HK-2 (cell line): ENCODE measurements around the gene REXO4.
A peak's percentile ranks its signal among the peaks of the same experiment; 100 is the strongest.
"Not testable (repeated sequence)": the region's sequence is repeated elsewhere in the genome, so short reads cannot be mapped to it uniquely, and the experiment has no call there.

Source experiments
- DNase-seq: peaks from one replicate; pipeline ENCODE4 v3.0.0-alpha.2; 2018; ENCODE audit not compliant: unreplicated experiment

The REXO4 gene

DNA sequence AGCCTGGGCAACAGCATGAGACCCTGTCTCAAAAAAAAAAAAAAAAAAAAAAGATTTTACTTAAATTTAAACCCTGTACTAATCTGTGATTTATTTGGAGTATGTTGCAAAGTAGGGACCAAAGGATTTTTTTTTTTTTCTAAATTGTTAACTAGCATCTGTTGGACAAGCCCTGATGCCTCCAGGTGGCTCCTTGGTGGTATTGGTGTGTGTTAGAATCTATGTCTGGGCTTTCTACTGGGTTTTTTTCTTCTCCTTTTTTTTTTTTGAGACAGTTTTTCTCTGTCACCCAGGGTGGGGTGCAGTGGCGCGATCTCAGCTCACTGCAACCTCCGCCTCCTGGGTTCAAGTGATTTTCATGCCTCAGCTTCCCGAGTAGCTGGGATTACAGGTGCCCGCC, 34.1 kb upstream of the REXO4 start:
- not testable (repeated sequence) for DNase-seq

DNA sequence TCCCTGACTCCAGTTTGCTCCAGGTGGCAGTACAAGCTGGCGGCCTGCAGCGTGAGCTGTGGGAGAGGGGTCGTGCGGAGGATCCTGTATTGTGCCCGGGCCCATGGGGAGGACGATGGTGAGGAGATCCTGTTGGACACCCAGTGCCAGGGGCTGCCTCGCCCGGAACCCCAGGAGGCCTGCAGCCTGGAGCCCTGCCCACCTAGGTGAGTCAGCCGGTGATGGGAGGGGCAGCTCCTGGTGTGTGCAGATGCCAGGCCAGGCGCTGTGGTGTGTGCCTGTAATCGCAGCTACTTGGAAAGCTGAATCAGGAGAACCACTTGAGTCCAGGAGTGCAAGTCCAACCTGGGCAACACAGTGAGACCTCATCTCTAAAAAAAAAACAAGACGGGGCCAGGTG, 31.9 kb upstream of the REXO4 start:
- peak; percentile 70 for DNase-seq

DNA sequence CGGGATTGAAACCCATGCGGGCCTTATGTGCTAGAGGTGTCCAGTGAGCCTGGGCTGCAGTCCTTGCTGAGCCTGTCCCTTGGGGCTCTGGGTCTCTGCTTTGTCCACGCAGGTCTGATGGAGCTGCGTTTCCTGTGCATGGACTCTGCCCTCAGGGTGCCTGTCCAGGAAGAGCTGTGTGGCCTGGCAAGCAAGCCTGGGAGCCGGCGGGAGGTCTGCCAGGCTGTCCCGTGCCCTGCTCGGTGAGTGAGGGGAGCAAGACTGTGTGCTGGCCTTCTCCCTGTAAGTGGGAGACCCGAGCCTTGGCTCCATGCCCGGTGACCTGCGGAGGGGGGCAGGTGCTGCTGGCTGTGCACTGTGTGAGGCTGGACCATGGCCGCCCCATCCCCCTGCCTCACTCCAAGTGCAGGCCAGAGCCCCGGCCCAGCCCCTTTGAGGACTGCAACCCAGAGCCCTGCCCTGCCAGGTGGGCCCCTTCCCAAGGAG, 30.7 kb upstream of the REXO4 start:
- no peak for DNase-seq

DNA sequence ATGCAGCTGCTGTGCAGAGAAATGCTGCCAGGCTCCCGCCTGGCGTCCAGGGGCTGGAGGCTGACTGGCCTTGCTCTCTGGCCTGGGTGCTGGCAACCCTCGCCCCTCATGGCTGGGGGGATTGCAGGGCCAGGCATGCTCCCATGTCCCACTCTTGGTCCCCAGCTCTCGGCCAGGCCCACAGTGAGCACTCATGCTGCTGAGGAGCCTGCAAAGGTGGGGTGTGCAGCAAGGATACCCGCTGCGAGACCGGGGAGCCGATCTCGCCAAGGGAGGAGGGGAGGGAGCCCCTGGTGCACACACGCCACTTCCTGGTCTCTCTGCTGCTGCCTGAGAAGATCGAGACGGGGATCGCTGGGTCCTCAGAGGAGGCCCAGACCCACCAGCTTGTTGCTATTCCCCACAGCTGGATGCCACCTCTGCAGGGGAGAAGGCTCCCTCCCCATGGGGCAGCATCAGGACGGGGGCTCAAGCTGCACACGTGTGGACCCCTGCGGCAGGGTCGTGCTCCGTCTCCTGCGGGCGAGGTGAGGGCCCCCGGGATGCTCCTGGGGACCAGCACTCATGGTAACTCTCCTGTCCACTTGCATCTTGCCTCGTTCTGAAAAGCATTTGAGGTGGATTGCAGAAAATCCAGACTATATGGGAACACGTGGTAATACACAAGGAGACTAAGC, 27.6 kb upstream of the REXO4 start:
- no peak for DNase-seq

DNA sequence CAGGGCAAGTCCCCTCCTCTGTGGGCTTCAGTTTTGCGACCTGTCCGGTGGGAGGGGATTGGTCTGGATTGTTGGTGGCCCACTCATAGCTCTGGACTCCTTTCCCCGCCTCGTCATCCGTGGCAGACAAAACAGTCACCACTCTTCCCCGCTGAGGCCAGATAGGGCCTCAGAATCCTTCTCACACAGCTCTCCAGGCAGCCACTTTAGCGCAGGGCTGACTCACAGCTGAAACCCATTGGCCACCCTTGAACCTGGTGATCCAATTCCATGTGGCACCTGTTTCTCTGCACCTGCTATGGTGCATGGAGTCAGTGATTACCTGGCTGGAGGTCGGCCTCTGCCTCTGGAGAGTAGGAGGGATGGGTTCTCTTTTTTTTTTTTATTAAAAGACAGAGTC, 26.2 kb upstream of the REXO4 start:
- peak; percentile 52 for DNase-seq

DNA sequence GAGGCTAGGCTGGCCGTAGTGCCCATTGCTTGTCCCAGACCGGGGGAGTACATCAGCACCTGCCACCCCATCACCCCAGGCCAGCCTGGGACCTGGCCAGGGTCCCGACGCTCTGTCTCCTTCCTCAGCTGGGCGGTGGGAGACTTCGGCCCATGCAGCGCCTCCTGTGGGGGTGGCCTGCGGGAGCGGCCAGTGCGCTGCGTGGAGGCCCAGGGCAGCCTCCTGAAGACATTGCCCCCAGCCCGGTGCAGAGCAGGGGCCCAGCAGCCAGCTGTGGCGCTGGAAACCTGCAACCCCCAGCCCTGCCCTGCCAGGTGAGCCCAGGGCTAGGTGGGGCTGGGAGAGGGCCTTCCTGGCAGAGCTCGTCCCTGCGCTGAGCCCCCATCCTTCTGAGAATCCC, 25.4 kb upstream of the REXO4 start:
- DNase-seq: no peak

DNA sequence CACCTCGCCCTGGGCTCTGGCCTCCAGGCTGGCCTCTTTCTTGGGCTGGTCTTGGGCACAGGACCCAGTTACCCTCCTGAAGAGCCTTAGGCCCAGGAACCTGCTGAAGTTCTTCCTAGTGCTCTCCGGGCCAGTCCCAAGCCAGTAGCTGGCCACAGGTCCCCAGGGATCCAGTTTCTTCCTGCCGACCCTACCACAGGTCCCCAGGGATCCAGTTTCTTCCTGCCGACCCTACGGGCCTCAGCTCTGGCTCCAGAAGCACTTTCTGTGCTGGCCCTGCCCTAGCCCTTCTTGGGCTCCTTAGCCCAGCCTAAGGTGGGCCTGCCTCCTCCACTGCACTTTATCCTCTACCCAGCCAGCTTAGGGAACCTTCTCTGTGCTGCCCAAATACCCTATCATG, 23.8 kb upstream of the REXO4 start:
- no peak for DNase-seq

DNA sequence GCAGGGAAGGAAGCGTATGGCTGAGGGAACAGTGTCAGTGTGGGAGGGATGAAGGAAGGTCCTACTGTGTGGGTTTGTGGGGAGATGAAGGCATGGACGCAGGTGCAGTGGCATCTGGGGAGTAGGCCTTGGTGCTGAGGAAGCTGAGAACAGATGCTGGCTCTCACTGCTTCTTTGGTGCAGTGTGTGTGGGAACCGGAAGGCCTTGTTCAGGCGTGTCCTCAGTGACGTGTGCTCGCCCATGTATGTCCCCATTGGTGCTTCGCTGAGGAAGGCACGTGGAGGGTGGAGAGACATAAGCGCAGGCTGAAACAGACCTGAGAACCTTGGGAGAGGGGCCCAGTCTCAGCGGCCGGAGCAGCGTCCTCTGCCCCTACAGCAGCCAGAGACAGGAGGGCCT, 23.1 kb upstream of the REXO4 start:
- DNase-seq: no peak

DNA sequence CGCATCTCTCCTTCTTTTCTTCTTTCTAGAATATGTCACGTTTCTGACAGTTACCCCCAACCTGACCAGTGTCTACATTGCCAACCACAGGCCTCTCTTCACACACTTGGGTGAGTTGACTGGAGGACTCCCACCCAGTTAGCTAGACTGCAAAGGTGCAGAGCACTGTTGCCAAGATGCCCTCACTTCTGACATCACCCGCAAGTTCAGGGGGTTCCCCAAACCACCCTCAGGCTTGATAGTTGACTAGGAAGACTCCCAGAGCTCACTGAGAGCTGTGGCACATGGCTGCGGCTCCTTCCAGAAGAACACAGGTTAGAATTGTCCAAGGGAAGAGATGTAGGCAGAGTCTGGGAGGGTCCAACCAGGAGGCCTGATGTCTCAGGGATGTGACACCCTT, 21.5 kb upstream of the REXO4 start:
- no peak for DNase-seq

DNA sequence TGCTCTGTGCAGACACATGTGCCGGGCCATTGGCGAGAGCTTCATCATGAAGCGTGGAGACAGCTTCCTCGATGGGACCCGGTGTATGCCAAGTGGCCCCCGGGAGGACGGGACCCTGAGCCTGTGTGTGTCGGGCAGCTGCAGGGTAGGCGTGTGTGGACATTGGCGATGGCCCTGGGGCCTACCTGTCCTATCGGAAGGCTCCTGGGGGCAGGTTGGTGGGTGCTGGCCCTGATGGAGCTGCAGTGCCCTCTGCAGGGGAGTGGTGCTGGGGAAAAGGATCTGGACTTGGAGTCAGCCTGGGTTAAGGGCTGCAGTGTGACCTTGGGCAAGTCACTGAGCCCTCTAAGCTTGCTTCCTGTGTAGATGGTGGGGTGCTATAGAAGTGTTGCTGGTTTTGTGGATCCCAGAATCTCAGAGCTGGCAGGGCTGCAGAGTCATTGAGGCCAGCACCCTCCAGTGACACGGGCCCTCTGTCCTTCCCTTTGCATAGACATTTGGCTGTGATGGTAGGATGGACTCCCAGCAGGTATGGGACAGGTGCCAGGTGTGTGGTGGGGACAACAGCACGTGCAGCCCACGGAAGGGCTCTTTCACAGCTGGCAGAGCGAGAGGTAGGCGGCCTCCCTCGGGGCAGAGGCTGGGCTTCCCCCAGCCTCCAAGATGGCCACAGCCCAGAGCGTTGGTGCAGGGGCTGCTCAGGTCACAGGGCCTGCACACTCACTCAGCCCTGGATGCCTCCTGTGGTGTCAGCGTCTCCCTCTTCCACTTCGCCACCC, 20.1 kb upstream of the REXO4 start:
- DNase-seq: no peak

DNA sequence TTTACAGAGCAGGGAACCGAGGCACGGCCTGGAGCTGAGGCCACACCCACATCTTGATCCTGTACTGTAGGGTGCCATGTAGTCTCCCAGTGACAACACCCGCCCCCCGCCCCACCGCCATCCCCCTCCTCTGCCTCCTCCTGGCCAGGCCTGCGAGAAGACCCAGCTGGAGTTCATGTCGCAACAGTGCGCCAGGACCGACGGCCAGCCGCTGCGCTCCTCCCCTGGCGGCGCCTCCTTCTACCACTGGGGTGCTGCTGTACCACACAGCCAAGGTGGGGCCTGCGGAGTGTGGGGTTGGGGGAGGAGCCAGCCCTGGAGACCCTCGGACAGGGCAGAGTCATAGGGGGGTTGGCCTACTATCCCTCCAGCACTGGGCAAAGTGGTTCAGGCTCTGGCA, 18.9 kb upstream of the REXO4 start:
- no peak for DNase-seq

DNA sequence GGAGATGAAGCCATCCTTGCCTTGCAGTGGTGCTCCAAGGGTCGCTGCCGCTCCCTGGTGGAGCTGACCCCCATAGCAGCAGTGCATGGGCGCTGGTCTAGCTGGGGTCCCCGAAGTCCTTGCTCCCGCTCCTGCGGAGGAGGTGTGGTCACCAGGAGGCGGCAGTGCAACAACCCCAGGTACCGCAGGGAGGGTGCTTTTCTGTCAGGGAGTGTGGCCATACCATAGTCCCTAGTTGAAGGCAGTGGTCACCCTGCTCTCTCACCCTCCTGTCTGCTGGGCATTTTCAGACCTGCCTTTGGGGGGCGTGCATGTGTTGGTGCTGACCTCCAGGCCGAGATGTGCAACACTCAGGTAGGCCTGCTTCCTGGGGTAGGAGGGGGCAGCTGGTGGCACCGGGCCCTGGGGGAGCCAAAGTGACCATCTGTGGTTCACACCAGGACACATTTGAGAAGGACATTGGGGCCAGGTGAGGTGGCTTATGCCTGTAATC, 15.6 kb upstream of the REXO4 start:
- no peak for DNase-seq

DNA sequence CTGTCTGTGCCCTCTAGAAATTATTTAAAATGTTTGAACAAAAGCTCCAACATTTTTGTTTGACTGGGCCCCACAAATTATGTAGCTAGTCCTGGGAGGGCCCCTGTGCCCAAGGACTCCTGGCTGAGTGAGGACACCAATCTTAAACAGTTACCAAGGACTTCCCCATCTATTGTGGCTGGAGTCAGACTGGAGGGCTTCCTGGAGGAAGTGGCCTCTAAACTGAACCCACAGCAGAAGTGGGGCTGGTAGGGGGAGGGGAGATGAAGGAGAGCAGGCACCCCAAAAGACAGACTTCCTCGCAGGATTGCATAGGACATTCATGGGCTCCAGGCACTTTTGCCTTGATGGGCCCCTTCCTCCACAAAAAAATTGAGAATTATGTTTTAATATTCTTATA, 12.4 kb upstream of the REXO4 start:
- DNase-seq: no peak

DNA sequence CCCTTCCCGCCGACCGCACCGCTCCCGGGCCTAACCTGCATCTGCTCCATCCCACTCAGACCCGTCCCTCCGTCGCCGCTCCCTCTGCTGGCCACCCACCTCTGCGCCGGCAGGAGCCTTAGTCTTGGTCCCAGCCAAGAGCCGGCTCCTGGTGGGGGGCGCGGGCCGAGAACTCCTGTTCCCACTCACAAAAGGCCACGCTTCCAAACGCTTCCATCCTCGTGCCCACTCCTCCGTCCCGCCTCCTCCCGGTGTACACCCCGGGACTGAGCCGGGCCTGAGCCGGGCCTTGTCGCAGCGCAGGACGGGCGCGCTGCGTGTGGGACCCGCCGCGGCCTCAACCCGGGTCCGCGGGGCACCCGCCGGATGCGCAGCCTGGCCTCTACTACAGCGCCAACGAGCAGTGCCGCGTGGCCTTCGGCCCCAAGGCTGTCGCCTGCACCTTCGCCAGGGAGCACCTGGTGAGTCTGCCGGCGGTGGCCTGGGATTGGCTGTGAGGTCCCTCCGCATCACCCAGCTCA, 11.9 kb upstream of the REXO4 start:
- DNase-seq: no peak

DNA sequence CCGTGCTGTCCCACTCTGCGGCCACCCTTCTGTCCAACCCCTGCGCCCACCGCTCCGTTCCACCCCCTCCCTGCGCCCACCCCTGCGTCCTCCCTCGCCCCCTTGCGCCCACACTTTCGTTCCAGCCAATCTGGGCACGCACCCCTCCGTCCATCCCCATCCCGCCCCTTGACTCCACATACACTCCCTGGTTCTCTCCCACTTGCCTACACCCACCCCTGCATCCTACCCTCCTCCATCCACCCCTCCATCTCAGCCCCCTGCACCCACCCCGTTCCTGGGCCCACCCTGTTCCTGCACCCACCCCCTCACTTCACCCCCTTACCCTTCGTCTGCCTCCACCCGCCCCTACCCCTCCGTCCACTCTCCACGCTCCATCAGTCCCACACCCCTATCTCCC, 11.4 kb upstream of the REXO4 start:
- no peak for DNase-seq

DNA sequence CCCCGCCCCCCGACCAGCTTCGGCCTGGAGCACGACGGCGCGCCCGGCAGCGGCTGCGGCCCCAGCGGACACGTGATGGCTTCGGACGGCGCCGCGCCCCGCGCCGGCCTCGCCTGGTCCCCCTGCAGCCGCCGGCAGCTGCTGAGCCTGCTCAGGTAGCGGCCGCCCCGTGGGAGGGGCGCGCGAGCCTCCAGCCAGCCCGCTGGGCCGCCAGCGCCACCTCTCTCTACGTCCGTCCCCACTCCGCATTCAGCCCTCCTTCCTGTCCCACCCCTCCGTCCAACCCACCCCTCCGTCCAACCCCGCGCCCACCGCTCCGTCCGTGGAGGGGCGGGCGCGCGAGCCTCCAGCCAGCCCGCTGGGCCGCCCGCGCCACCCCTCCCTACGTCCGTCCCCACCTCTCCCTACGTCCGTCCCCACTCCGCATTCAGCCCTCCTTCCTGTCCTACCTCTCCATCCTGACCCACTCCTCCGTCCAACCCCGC, 10.8 kb upstream of the REXO4 start:
- no peak for DNase-seq

DNA sequence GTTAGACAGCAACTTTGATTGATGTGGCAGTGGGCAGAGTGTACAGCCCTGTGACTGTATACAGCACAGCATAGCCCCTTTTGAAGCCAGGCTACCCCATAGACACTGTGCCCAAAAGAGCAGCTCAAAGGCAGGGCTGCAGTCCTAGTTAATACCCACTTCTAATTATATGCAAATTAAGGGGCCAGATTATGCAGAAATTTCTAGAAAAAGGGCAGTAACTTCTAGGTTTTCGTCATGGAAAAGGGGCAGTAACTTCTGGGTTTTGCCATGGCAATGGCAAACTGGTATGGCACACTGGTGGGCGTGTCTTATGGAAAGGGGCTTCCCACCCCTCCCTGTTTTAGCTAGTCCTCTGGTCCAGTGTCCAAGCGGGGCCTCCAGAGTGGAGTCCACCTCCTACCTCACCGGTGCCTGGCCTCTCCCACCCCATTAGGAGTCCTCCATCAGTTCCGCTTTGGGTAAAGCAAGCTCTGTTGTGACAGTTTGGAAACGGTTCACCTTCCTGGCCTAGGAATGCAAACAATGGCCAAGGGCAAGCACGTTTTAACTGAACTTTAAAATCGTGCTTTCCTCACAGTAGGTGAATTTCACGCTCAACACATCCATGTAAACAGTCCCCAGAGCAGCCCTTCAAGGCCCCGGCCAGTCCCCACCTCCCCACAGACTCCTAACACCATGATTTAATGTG, 10.0 kb upstream of the REXO4 start:
- no peak for DNase-seq

DNA sequence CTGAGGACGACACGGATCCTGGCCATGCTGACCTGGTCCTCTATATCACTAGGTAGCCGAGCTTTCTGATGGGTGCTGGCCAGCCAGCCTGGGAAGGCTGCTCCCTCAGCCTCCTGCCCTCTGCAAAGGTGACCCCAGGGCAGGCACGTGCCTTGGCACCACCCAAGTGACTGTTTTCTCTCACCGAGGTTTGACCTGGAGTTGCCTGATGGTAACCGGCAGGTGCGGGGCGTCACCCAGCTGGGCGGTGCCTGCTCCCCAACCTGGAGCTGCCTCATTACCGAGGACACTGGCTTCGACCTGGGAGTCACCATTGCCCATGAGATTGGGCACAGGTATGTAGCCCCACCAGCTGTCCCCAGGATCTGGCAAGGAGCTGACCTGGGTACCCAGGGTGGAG, 8.2 kb upstream of the REXO4 start:
- no peak for DNase-seq

DNA sequence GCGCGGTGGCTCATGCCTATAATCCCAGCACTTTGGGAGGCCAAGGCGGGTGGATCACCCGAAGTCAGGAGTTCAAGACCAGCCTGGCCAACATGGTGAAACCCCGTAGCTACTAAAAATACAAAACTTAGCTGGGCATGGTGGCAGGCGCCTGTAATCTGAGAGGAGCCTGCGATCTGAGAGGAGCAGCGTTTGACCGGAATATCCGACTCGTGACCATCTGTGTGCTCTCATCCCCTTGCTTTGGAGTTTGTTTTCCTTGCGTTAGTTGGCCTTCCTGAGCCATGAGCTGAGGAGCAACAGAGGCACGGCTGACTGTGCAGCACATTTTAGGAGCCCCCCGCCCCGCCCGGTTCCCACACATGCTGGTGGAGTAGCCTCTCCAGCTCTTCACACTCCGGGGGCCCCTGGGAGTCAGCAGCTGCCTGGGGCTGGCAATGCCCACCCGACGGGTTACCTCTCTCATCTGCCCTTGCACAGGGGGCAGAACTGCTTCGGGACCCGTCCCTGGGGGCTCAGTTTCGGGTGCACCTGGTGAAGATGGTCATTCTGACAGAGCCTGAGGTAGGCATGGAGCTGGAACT, 7.3 kb upstream of the REXO4 start:
- DNase-seq: no peak

DNA sequence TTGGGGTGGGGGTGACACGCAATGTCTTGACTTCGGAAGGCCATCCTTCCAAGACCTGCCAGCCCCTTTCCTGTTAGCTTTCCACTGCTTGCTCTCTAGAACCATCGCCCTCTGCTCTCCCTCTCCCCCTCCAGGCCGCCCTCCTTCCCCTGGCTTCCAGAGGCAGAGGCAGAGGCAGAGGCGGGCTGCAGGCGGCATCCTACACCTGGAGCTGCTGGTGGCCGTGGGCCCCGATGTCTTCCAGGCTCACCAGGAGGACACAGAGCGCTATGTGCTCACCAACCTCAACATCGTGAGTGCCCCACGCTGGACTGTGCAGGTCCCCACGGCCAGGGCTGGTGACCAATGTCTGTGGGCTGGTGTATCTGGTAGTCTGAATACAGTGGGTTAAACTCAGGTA, 6.4 kb upstream of the REXO4 start:
- DNase-seq: no peak

DNA sequence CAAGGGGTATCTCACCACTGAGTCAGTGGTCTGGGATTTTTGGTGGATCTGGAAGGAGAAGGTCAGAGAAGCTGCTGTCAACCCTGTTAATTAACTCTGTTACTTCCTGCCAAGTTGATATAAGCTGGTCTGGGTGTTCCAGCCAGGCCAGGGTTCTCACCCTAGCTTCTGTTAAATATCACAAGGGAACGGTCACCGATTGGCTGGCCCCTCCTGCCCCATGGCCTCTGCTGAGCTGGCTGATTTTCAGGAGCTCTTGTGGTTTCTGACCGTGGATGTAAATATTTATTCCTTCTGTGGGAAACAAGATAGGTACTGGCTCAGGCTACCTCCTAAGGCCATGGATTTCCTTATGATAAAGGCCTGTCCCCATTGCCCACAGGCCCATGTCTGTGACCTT, 5.4 kb upstream of the REXO4 start:
- no peak for DNase-seq
